Endothelial cell of umbilical vein (primary cell): ENCODE measurements around the gene UBE2I. TPM values are rescaled to one million over a fixed set of nuclear protein-coding genes. Genes with fewer than 3 reads are reported as not detected.

ENCODE experiments used
- BruUV-seq: library from RNA; stranded (reverse); fragments of 400-500 nt; replicated peaks from 2 replicates; lab custom pipeline; 2021; lab: Mats Ljungman, UMichigan
- CTCF ChIA-PET: fragments of 300-600, 350-600 bp; sonication (Branson Sonifier 250); formaldehyde crosslinking; loops from one replicate; lab custom pipeline; 2021; ENCODE audit warnings: antibody characterized with exemption, inconsistent platforms; lab: Charles Lee
- POLR2A ChIA-PET: fragments of 300-600, 350-600 bp; sonication (Branson Sonifier 250); formaldehyde crosslinking; loops from one replicate; lab custom pipeline; 2021; ENCODE audit warnings: antibody characterized with exemption, inconsistent platforms; lab: Charles Lee
- DNase-seq: peaks from one replicate; pipeline ENCODE4 v3.0.0-alpha.2; 2011; ENCODE audit warnings: low read depth, low spot score
- FAIRE-seq: peaks from 2 replicates; lab custom pipeline; 2011; peaks lifted over from hg19 to GRCh38; lab: Jason Lieb, UNC
- H2AFZ ChIP-seq: 2 replicates; pipeline ENCODE4 v1.6.0; 2012; ENCODE audit warnings: low read depth, low read length, control low read depth, inconsistent platforms
- H3K27ac ChIP-seq: 2 replicates; pipeline ENCODE4 v1.5.1; 2011; ENCODE audit warnings: low read depth, mild to moderate bottlenecking, control low read depth, low read length, moderate library complexity; ENCODE audit not compliant: insufficient read depth
- H3K27me3 ChIP-seq, 2 experiments: 2 replicates each; pipeline versions ENCODE4 v1.6.0 to v1.6.1; 2011; ENCODE audit warnings: low read length in 2 of 2, mixed read lengths in 1 of 2; ENCODE audit not compliant: control insufficient read depth in 2 of 2, insufficient read depth in 2 of 2
- H3K36me3 ChIP-seq, 2 experiments: 2 replicates in 1 of 2; 3 replicates in 1 of 2; pipeline ENCODE4 v1.5.1; 2011; ENCODE audit warnings: low read length in 2 of 2, mild to moderate bottlenecking in 1 of 2, moderate library complexity in 1 of 2; ENCODE audit not compliant: control insufficient read depth in 2 of 2, insufficient read depth in 2 of 2; ENCODE audit errors: extremely low read depth in 1 of 2
- H3K4me1 ChIP-seq: 3 replicates; pipeline ENCODE4 v1.5.1; 2011; ENCODE audit warnings: mild to moderate bottlenecking, low read length; ENCODE audit not compliant: control insufficient read depth, insufficient read depth; ENCODE audit errors: extremely low read depth
- H3K4me2 ChIP-seq: 2 replicates; pipeline ENCODE4 v1.6.1; 2011; ENCODE audit warnings: low read length, control low read depth, mixed read lengths; ENCODE audit not compliant: insufficient read depth
- H3K4me3 ChIP-seq, 3 experiments: fragments of 200-600 bp in 1 of 3; sonication (generic), shearing (Covaris generic) in 1 of 3; replicated peaks in 1 of 3; 2 replicates each; pipeline ENCODE4 v1.5.1; 2011 to 2016; ENCODE audit warnings: control low read depth in 3 of 3, low read length in 3 of 3, mild to moderate bottlenecking in 2 of 3, inconsistent platforms in 1 of 3, low read depth in 1 of 3, moderate library complexity in 1 of 3; ENCODE audit not compliant: insufficient read depth in 1 of 3
- H3K79me2 ChIP-seq: 2 replicates; pipeline ENCODE4 v1.6.0; 2012; ENCODE audit warnings: low read length, inconsistent platforms; ENCODE audit not compliant: control insufficient read depth, insufficient read depth
- H3K9ac ChIP-seq: replicated peaks from 2 replicates; pipeline ENCODE3; 2011; ENCODE audit warnings: low read length, control low read depth; ENCODE audit not compliant: insufficient read depth; ENCODE audit errors: extremely low read depth
- H3K9me1 ChIP-seq: replicated peaks from 3 replicates; pipeline ENCODE4 v1.6.0; 2011; ENCODE audit warnings: mild to moderate bottlenecking, low read length; ENCODE audit not compliant: control insufficient read depth, insufficient read depth; ENCODE audit errors: extremely low read depth
- H3K9me3 ChIP-seq: replicated peaks from 2 replicates; pipeline ENCODE4 v1.5.1; 2012; ENCODE audit warnings: low read length, inconsistent platforms; ENCODE audit not compliant: control insufficient read depth, insufficient read depth
- H4K20me1 ChIP-seq: replicated peaks from 2 replicates; pipeline ENCODE3; 2011; ENCODE audit warnings: mild to moderate bottlenecking, low read length; ENCODE audit not compliant: control insufficient read depth, insufficient read depth; ENCODE audit errors: extremely low read depth
- EZH2 ChIP-seq: IDR thresholded peaks from 2 replicates; pipeline ENCODE4 v1.6.1; 2012; ENCODE audit warnings: borderline replicate concordance, low read depth, mild to moderate bottlenecking, moderate library complexity, low read length, inconsistent platforms; ENCODE audit not compliant: severe bottlenecking
- FOS ChIP-seq: IDR thresholded peaks from 2 replicates; pipeline ENCODE4 v1.6.1; 2011; ENCODE audit warnings: mild to moderate bottlenecking, low read length, moderate library complexity, borderline replicate concordance; ENCODE audit not compliant: insufficient read depth
- GATA2 ChIP-seq: IDR thresholded peaks from 2 replicates; pipeline ENCODE4 v1.7.0; 2011; ENCODE audit warnings: low read depth, mild to moderate bottlenecking, moderate library complexity, mixed read lengths, low read length; ENCODE audit not compliant: insufficient read length, insufficient read depth
- JUN ChIP-seq: IDR thresholded peaks from 2 replicates; pipeline ENCODE4 v1.6.1; 2011; ENCODE audit warnings: borderline replicate concordance, low read depth; ENCODE audit not compliant: insufficient read length, insufficient read depth
- MAX ChIP-seq: IDR thresholded peaks from 2 replicates; pipeline ENCODE4 v1.6.1; 2011; ENCODE audit not compliant: insufficient read depth, insufficient read length
- MYC ChIP-seq: IDR thresholded peaks from one replicate; pipeline ENCODE4 v1.6.1; 2011; ENCODE audit warnings: mild to moderate bottlenecking, low read depth, low read length
- POLR2A ChIP-seq: IDR thresholded peaks from 2 replicates; pipeline ENCODE4 v1.6.1; 2012; ENCODE audit warnings: low read depth, mild to moderate bottlenecking, control low read depth, low read length
- POLR2AphosphoS5 ChIP-seq: IDR thresholded peaks from 2 replicates; pipeline ENCODE4 v1.6.1; 2012; ENCODE audit warnings: low read depth, mild to moderate bottlenecking, control low read depth, low read length, moderate library complexity; ENCODE audit not compliant: insufficient read depth
- dilution Hi-C: fragments of 300-500 bp; cut with MboI; formaldehyde crosslinking; loops from one replicate; pipeline ENCODE4 v1.15.0; 2019; ENCODE audit warnings: low sequenced_read_pairs; ENCODE audit not compliant: extremely low pct_ligation_motif_present
- intact Hi-C: fragments of 100-400 bp; cut with micrococcal nuclease; formaldehyde crosslinking; loops from one replicate; pipeline ENCODE4 v1.10.0; 2022
- polyA plus RNA-seq, 4 experiments: library from polyadenylated mRNA; depleted of rRNA in 3 of 4; stranded (reverse) in 3 of 4; unstranded in 1 of 4; fragments of >200 nt; gene quantifications; 2 replicates each; pipeline versions ENCODE4 v1.2.1 to v1.2.3, GENCODE V29; 2011 to 2012; ENCODE audit warnings: missing spikeins in 1 of 4
- total RNA-seq: library from RNA; stranded (reverse); gene quantifications from 2 replicates; pipeline ENCODE4 v1.2.3, GENCODE V29; 2021
- TF ChIP-seq, protein P1 (sequence below), 2 donors: IDR thresholded peaks; 1 replicate in 1 of 2; 2 replicates in 1 of 2; pipeline ENCODE4 v1.5.1; 2011; ENCODE audit warnings: low read length in 2 of 2, mild to moderate bottlenecking in 2 of 2, moderate library complexity in 2 of 2, control low read depth in 1 of 2, inconsistent platforms in 1 of 2, low read depth in 1 of 2; ENCODE audit not compliant: insufficient read depth in 1 of 2; ENCODE audit errors: extremely low read depth in 1 of 2

UBE2I gene
- total and polyA plus RNA-seq, 2 donors (not counting 3 experiments of a cell fraction or from before 2014, with no cell fraction given): 122 to 233 TPM

- FAIRE-seq: no peak
- H2AFZ ChIP-seq: no peak overlapping the region
- dilution Hi-C loops: no loop called here
Observed at GRCh38 chr16:1330931-1331711, 21.7 kb downstream of the UBE2I start.

More at GRCh38 chr16:1330931-1331711, 21.7 kb downstream of the UBE2I start:
- ChIA-PET POLR2A (no interaction called here), CTCF (interaction anchor here (0.5 to 0.6 kb wide), 2 partner anchors 13 to 61 kb away, joined by 3 read pairs; no protein-coding TSS in a partner anchor)
- Histone ChIP-seq H3K9me3 (no peaks in the 10 kb centered on the region), H3K9ac (no peak overlapping the region), H3K4me3 (no peak overlapping the region), H3K9me1 (no peaks in the 10 kb centered on the region), H3K27ac (no peak overlapping the region), H3K27me3 (peaks cover 35 to 48% of the 10 kb centered on the region in 2 experiments), H3K36me3 (no peaks in the 10 kb centered on the region), H3K4me2 (peak overlapping the region; percentile 12), H4K20me1 (no peaks in the 10 kb centered on the region), H3K79me2 (no peaks in the 10 kb centered on the region), H3K4me1 (peaks cover 12% of the 10 kb centered on the region)
- DNase-seq: no peak
- TF ChIP-seq POLR2A (no peak), POLR2AphosphoS5 (no peak), GATA2 (no peak), EZH2 (no peak), JUN (no peak), FOS (no peak), MAX (no peak), MYC (no peak)
- TF ChIP-seq, protein P1, sequence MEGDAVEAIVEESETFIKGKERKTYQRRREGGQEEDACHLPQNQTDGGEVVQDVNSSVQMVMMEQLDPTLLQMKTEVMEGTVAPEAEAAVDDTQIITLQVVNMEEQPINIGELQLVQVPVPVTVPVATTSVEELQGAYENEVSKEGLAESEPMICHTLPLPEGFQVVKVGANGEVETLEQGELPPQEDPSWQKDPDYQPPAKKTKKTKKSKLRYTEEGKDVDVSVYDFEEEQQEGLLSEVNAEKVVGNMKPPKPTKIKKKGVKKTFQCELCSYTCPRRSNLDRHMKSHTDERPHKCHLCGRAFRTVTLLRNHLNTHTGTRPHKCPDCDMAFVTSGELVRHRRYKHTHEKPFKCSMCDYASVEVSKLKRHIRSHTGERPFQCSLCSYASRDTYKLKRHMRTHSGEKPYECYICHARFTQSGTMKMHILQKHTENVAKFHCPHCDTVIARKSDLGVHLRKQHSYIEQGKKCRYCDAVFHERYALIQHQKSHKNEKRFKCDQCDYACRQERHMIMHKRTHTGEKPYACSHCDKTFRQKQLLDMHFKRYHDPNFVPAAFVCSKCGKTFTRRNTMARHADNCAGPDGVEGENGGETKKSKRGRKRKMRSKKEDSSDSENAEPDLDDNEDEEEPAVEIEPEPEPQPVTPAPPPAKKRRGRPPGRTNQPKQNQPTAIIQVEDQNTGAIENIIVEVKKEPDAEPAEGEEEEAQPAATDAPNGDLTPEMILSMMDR (IDR thresholded peaks at IDR 0.05; ENCODE audit: extremely low read depth in 1 of 2, insufficient read depth in 1 of 2, low read depth in 1 of 2, low read length in 2 of 2): no peak
- BruUV-seq: no TSS peak
- intact Hi-C loops: no loop called here
